VCaP (cell line): Measurements from ENCODE around the gene BHLHE40.
"Not testable (repeated sequence)": the region's sequence is repeated elsewhere in the genome, so short reads cannot be mapped to it uniquely, and the experiment has no call there.

Experiments used
- H3K27ac ChIP-seq: fragments of 450-650 bp; 2 replicates; pipeline ENCODE4 v1.5.1; 2017
- TF ChIP-seq, protein P1 (sequence below): fragments of 450-650 bp; conservative IDR thresholded peaks from 2 replicates; pipeline ENCODE4 v1.5.1; 2017; ENCODE audit warnings: mild to moderate bottlenecking, moderate library complexity

BHLHE40 gene

DNA sequence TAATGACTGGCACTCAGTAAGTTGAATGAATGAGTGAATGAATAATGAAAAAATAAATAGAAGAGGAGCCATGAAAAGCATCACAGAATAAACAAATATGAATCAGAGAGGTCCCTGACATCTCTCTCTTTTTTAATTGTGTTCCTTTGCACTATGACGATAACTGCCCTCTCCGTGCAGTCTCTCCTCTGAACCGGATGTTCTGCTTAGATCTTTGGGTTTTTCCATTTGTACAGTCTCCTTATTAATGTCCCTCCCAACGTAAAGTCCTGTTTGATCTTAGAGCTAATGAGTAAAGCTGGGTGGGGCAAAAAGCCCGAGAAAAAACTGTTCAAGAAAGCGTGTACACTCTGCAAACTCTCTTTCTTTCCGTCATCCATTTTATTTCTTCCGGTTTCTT lies 28.3 kb upstream of the BHLHE40 start:
- TF ChIP-seq, protein P1, sequence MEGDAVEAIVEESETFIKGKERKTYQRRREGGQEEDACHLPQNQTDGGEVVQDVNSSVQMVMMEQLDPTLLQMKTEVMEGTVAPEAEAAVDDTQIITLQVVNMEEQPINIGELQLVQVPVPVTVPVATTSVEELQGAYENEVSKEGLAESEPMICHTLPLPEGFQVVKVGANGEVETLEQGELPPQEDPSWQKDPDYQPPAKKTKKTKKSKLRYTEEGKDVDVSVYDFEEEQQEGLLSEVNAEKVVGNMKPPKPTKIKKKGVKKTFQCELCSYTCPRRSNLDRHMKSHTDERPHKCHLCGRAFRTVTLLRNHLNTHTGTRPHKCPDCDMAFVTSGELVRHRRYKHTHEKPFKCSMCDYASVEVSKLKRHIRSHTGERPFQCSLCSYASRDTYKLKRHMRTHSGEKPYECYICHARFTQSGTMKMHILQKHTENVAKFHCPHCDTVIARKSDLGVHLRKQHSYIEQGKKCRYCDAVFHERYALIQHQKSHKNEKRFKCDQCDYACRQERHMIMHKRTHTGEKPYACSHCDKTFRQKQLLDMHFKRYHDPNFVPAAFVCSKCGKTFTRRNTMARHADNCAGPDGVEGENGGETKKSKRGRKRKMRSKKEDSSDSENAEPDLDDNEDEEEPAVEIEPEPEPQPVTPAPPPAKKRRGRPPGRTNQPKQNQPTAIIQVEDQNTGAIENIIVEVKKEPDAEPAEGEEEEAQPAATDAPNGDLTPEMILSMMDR, result no peak
- peak overlapping the region; percentile 19; the same call in 1 of the 2 replicates for H3K27ac ChIP-seq

DNA sequence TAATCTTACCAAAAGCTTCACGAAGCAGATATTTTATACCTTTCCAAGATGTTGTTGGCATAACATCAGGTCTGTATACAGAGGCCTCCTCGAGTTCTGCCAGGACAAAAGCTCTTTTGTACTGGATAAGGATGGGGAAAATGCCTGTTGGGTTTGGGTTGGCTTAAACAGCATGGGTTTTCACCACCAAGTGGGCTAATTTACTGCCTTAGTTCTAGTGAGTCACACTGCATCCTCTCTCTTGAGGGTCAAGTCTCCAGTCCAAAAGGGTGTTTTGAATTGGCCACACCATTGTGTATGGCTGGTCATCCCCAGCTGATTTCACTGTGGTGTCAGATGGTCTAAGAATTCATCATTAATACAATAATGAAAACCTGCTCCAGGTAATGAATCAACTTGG lies 26.1 kb upstream of the BHLHE40 start:
- TF ChIP-seq, protein P1, result no peak
- no peak overlapping the region for H3K27ac ChIP-seq

DNA sequence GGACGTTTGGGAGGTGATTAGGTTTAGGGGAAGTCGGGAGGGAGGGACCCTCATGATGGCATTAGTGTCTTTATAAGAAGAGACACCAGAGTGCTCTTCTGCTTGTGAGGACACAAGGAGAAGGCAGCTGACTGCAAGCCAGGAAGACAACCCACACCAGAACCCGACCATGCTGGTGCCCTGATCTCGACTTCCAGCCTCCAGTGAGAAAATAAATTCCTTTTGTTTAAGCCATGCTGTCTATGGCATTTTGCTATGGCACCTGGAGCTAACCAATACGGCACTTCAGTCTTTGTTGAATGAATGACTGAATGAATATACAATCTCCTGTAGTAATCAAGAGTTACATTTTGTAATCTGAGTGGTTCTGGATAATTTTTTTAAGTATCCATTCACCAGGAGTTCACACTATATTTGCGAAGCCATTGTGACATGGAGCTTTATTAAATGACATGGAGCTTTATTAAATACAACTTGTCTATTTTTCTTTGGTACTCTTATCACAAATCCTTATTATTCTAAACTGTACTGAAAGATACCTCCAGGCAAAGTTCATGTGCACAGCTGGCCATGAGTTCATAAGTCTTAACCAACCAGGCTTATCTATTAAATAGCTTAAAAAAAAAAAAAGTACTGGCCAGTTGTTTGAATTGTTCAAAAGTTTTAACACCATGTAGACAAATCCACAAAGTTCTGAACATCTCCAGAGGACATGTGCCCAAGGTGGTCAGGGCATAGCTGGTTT lies 24.8 kb upstream of the BHLHE40 start:
- no peak overlapping the region for H3K27ac ChIP-seq
- TF ChIP-seq, protein P1, result no peak

DNA sequence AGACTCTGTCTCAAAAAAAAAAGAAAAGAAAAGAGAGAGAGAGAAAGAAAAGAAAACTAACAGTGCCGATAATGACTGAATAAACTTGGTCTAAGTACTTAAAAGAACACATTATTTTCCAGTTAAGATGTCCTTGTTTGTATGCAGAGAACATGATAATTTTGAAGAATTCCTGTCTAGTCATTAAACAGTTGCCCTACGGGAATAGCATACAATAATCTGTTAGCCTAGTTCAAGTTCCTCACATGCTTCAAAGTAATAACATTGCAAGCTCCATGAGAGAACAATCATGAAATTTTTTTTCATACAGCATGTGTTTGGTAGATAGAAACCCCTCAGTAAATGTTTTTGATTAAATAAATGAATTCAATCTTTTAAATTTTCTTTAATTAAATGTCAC lies 23.1 kb upstream of the BHLHE40 start:
- TF ChIP-seq, protein P1, result no peak
- no peak overlapping the region for H3K27ac ChIP-seq

DNA sequence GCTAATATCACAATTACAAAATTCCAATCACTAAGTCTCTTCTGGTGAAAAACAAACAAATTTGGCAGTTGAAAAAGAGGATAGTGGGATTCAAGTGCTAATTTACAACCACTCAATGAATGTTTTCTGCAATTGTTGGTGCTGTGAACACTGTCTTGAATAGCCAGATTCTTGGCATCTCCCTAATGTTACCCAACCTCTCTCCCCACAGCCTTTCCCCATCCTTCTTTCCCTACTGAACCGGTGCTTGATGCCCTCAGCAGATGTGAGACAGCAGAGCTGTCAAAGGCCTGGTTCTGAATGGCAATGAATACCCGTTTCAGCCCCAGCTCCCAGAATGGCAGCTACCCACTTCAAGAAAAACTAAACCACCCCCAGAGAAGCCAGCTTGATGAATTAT lies 22.5 kb upstream of the BHLHE40 start:
- no peak overlapping the region for H3K27ac ChIP-seq
- TF ChIP-seq, protein P1, result no peak

DNA sequence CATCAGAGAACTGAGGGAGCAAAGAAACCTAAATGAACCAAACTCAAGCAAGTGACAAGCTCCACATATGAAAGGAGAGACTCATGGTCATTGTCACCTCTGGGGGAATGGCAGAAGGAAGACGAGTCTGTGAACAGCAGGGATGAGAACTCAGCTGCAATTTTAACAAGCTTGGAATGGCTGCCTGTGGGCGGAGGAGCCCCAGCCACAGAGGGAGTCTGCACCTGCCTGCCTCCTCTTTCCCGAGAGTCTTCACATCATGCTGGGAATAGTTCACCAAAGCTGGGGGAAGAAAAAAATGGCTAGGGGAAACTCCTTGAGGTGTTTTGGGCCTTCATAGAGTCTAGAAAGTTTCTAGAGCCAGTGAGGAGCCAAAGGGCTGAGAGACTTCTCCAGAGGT lies 21.3 kb upstream of the BHLHE40 start:
- no peak overlapping the region for H3K27ac ChIP-seq
- TF ChIP-seq, protein P1, result no peak

DNA sequence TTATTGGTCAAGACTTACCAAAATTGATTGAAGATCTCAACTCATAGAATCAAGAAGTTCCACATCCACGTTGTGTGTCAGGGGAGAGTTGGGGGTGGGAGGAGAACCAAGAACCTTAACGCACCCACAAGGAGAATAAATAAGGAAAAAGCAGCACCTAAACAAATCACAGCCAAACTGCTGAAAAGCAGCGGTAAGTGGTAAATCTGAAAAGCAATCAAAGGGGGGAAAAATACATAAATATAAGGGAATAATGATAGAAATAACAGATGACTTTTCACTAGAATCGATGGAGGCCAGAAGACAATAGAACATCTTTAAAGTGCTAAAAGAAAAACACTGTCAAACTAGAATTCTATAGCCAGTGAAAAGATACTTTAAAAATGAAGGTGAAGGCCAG lies 20.1 kb upstream of the BHLHE40 start:
- TF ChIP-seq, protein P1, result no peak
- H3K27ac ChIP-seq, result no peak overlapping the region

DNA sequence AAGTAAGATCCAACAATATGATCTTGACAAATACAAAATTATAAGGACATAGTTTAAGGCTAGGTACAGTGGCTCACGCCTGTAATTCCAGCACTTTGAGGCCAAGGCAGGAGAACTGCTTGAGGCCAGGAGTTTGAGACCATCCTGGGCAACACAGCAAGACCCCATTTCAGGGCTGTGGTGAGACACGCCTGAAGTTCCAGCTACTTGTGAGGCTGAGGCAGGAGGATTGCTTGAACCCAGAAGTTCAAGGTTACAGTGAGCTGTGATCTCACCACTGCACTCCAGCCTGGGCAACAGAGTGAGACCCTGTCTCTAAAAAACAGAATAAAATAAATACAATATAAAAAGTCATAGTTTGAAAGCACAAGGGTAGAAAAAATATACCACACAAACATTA lies 17.4 kb upstream of the BHLHE40 start:
- not testable (repeated sequence) for H3K27ac ChIP-seq
